GM19035 (cell line): ENCODE measurements around the gene C17orf50.
"Not testable (repeated sequence)": the region's sequence is repeated elsewhere in the genome, so short reads cannot be mapped to it uniquely, and the experiment has no call there.

Experiments used
- ATAC-seq: cut with Tn5 transposase; IDR thresholded peaks from one replicate; pipeline ENCODE4 v1.9.1; 2021; ENCODE audit not compliant: unreplicated experiment

Gene C17orf50

DNA sequence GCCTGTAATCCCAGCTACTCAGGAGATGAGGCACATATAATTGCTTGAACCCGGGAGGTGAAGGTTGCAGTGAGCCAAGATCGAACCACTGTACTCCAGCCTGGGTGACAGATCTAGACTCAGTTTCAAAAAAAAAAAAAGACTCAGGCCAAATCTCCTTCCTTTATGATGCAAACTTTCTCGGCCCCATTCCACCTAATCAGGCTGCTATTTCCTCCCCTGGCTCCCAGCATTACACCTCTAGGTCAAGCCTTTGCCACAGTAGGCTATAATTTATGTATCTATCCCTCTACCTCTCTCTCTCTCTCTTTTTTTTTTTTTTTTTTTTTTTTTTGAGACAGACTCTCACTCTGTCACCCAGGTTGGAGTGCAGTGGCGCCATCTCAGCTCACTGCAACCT, 9.1 kb upstream of the C17orf50 start:
- ATAC-seq, result not testable (repeated sequence)

DNA sequence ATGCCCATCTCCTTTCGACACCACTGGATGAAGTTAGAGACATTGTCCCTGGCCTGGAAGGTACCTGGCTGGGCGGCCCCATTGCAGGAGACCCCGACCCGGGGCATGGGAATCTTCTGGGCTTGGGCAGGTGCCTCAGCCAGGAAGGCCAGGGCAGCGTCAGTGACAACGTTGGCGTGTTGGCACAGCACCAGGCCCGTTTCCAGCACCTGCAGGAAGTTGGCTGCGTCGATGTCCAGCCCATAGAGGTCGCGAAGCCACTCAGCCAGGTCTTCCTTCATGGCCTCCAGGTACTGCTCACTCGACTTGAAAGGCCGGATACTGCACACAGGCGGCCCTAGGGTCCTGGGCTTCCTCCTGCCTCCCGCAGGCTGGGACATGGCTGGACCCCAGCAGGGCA, 8.2 kb upstream of the C17orf50 start:
- ATAC-seq, result no peak

DNA sequence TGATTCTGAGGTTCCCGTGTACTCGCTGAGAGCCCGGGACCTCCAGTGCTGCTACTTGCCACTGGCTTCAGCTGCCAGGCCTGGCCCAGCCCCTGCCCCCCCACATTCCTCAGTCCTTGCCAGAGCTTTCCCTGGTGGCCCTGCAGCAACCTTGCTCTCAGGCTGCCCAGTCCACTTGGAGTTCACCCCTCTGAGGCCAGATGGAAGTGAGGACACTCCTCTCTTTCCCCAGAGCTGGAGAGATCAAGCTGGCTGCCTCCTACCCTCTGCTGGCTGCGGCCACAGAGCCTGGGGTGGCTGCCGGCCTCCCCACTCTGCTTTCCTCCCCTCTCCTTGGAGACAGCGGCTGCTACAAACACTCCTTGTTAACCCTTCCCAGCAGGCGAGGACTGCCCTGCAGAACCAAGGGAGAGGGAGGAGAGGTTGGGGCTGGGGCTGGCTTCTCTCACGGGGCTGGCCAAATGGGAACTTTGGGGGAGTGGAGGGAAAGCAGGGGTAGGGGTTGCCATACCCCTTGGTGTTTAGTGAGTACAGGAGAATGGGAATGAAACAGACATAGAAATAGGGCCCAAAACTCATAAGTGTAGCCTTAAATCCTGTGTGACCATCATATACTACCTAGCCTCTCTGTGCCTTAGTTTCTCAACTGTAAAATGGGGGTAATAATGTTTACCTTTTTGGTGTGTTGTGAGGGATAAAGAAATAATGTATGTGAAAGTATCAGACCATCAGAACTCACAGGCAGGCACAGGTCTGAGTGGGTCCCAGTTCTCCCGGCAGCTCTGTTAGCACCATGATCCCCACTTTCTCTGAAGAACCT, 7.5 kb upstream of the C17orf50 start, which contains the start of gene GAS2L2:
GAS2L2 (minus strand) TSS at position 295 of the 820 bp plus-strand sequence. CDS start 389 bp downstream, outside the sequence.
- no peak for ATAC-seq

DNA sequence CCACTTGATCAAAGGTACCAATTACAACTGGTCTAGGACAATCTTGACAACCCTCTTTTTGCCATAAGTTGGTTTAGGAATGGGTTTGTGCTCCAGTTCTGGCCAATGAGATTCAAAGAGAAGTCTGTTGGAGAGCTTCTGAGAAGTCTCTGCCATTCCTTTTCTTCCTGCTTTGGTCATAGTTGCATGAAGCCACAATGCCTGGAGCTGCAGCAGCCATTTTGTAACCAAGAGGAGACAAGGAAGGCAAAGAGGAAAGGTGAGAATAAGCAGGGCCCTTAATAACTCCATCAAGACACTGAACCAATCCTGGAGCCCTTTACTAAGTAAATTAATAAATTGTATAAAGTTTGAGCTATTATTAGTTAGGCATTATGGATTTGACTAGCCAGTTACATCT, 3.4 kb upstream of the C17orf50 start:
- no peak for ATAC-seq

DNA sequence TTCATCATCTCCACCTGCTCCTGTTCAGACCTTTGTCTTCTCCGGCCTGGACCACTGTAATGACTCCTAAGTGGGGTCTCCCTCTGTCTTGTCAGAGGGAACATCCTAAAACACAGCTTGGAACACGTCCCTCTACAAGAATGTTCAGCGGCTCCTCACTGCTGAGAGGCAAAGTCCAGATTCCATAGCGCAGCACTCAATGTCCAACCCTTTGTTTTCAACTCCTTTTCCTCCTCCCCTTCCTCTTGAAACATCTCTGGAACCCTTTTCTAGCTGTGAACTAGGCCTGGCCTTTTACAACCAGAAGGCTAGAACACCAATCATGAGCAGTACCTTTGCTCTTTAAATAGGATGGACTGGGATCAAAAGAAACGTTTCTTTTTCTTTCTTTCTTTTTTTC, 914 bp downstream of the C17orf50 start:
- ATAC-seq, result no peak

DNA sequence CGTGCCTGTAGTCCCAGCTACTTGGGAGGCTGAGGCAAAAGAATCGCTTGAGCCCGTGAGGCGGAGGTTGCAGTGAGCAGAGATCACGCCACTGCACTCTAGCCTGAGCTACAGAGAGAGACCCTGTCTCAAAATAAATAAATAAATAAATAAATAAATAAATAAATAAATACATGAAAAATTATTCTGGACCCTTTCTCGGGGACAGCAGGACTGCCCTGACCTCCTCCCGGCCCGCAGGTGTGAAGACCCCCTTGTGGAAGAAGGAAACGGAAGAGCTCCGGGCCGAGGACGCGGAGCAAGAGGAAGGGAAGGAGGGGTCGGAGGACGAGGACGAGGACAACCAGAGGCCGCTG, 3.1 kb downstream of the C17orf50 start:
- no peak for ATAC-seq

DNA sequence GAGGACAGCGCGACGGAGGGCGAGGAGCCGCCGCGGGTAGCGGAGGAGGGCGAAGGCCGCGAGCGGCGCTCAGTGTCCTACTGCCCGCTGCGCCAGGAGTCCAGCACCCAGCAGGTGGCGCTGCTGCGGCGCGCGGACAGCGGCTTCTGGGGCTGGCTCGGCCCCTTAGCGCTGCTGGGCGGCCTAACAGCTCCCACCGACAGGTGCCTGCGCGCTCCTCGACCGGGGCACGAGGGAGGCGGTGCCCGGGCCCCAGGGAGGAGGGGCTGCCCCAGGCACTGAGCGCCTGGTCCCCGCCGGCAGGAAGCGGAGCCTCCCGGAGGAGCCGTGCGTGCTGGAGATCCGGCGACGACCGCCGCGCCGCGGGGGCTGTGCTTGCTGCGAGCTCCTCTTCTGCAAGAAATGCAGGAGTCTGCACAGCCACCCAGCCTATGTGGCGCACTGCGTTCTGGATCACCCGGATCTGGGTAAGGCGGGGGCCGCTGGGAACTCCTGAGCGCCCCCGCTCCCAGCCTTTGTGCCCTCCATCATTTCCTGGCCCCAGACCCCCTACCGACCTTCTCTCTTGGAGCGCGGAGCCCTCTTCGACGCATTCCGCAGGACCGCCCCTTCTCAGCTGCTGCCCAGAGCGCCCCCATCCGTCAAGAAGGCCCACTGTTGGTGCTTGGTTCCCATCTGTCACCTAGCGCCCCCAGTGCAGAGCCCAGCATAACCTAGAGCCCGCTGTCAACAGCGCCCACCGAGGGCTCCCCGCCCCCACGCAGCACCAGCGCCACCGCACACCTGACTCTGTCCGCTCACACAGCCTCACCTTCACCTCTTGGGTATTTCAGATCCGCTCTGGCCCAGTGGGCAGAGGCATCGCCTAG, 3.7 kb downstream of the C17orf50 start:
- peak; percentile 82 for ATAC-seq

DNA sequence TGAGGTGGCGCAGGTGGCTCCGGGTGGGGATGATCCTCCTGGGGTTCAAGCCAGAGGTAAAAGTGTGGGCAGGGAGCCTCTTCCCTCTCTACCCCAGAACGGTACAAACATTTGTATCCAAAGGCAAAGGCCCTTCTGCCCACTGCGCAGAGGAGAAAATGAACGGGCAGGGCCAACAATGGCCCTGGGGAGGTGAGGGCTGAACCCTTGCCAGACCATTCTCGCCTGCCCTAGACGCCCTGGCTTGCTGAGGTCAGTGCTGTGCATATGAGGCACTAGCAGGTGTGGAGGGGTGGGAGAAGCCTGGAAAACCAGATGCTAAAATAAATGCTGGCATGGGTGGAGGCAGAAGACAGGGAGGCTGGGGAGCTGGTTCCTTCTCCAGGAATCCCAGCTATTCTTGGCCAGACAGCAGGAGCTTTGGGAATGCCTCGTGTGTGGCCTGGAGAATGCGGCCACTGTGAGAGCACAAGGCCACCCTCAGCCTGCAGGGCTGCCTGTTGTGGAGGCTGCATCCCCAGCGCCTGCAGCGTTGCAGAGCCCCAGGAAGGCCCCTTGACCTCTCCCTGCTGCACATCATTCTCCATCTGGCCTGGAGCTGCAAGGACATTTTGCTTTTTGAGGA, 4.5 kb downstream of the C17orf50 start:
- no peak for ATAC-seq

DNA sequence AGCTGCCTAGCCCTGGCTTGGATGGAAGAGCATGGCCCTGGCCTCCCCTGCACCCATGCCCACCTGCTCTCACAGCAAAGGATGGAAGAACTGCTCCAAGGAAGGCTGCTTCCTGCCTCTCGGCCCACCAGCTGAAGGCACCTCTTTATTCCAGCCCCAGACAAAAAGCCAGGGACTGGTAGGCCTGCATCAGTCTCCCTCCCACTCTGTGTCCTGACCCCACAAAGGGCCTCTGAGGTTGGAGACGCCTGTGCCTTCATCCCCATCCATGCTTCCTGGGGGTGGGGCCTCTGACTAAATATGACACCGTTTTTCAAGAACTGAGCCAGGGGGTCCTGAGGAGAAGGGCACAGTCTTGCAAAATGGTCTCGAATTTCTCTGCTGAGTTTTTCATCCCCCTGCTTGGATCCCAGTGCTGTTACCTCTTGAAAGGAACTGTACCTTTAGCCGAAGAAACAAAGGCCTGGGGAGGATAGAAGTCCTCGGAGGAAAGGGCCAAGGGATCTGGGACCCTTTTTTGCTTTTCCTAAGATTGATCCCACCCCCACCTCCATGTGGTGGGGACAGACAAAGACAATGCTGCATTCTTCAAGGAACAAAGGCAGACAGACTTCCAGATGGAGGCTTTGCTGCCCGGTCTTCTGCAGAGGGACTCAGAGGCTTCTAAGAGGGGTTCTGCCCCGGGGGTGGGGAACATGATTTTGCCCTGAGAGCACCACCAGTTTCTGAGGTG, 5.2 kb downstream of the C17orf50 start:
- ATAC-seq, result no peak

DNA sequence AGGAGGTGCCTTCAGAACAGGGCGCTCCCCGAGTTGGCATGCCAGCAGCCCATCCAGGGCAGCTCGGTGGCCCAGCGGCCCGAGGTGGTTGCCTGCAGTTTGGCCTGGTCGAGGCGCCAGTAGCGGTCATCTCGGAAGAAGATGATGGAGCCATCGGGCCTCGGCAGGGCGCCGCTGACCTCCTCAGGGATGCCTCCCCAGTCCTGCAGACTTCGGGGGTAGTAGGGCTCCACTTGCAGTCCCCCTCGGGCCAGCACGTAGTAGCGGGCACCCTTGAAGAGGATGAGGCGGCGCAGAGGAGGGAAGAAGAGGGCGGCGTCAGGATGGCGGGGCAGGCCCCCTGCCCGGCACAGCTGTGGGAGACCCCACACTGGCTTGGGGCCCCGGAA, 5.8 kb downstream of the C17orf50 start:
- no peak for ATAC-seq

DNA sequence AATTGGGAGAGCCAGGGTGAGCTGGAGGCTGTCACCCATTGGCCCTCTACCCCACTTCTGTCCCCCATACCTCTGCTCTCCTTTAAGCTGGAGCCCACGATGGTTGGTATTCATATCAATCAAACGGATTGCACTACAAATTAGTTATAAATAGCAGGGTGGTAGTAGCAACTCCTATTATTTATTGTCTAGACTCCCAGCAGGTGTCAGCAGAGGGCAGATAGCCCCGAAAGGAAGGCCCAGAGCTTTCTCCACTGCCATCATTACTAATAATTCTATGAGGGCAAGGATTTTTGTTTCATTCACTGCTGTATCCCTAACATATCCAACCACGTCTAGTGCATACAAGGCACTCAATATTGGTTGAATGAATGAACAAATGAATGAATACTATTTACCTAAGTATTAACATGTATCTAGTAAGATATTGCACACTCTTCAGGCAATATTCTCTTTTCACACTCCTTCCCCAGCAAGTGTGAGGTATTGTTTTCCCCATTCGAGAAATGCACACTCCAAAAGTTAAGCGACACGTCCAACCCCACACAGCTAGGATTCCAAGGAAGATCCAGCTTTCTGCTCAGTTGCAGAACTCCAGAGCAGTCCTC, 6.3 kb downstream of the C17orf50 start:
- ATAC-seq, result no peak

DNA sequence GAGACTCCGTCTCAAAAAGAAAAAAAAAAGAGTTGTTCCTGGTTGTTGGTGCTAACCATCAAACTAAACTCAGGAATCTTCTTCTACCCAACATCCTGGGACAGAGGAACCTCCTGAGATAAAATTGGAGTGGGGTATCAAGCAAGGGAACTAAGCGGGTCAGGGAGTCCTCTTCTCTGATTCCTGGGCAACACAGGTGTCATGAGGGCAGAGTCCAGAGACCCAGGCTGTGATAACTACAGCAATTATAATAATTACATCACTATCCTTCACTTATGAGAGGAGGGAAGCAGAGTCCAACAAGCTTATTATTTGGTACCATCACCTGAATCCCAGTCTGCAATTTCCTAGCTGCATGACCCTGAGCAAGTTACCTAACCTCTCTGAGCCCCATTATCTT, 8.1 kb downstream of the C17orf50 start:
- ATAC-seq, result no peak

DNA sequence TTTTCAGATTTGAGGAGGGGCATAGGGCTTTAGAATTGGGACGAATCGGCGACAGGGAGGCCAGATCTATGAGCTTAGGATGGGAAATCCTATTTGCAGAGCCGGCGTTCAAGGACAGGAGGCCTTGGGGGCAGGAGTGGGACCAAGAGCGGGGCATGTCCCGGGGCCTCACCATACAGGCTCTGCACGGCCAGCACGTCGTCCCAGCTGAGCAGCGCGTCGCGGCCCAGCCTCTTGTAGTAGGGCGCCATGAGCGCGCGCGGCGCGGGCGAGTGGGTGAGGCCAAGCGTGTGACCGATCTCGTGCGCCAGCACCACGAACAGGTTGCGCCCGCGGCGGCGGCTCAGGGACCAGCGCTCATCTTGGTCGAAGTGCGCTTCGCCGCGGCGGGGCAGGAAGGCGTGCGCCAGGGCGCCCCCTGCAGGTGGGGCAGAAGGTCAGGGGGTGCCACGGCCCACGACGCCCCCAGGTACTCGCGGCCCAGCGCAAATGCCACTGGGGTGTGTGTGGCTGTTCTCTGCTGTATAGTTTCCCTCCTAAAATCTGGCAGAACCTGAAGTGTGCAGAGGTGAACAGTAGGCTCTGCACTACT, 9.3 kb downstream of the C17orf50 start:
- no peak for ATAC-seq

DNA sequence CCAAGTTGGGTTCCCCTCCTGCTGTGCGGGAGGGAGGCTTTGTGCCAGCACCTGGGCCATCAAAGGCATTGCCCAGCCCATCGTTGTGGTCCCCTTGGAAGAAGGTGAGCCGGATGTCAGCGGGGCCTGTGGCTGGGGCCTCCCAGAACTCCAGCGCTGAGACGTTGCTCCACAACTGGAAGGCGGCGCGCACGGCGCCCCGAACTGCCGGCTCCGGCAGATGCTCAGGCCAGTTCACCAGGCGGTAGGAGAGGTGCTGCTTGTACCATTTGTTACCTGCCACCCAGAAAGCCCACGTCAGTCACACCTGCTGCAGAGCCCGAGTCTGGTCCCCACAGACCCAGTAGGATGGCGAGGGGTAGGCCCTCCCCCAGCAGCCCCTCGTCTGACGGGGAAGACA, 12.4 kb downstream of the C17orf50 start:
- ATAC-seq, result no peak

DNA sequence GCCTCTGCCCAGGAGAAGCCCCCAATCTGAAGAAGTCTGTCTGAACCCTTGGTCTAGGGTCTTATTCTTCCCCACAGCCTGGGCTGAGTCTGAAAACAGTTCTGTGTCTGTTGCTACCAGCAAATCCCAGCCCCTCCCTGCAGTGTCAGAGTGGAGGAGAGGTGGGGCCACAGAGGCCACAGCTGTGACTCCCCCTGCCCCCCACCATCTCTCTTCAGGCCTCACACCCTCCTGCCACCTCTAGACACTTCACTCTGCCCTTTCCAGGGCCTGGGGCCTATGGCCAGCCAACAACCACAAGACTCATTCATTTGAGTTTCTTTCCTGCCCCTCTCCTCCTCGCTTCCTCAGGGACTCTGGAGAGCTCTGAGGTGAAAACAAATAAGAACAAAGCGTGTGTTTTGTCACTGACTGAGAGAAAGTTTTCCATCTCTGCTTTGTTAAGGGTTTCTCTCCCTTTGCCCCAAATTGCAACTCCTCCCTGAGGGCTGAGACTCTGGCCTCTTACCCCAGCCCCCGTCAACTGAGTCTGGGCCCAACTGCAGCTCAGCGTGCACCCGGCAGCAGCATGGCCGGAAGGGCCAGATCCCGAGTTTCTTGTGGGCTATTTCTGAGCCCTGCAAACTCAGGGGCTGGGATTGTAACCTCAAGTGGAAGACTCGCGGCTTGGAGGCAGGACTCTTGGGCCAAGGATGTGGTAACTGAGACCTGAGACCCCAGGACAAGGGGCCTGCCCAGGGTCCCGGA, 13.2 kb downstream of the C17orf50 start:
- no peak for ATAC-seq

DNA sequence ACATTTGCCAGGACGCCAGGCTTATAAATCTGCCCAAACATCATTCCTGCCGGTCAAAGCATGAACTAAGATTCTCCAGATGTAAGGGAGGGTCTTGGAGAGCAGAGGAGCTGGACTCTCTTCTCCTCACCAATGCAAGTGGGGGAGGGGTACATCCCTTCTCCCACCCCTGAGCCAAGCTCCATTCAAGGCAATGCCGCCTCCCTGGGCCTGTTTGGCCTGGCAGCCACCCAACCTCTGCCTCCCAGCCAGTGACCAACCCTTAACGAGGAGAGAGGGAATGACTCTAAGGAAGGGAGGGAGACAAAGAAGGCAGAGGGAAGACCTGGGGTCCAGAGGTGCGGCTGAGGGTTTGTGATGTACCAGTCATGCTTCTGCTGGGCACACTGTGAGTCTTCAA, 13.8 kb downstream of the C17orf50 start:
- no peak for ATAC-seq

DNA sequence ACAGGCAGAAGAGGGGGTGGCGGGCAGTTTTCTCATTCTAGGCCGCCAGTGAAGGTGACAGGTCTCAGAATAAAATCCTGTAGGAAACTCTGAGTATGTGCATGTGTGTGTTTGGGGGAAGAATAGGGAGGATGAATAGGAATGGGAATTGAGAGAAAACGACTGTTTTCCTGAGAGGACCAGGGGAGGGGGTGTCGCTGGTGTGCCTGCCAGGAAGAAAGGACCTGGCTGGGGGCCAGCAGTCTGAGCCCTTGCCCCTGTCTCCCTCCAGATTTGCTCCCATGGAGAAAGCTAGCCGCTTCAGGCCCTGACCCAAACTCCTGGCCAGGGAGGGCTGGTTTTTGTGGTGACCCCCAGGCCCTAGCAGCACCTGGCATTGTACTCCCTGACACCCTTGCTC, 14.4 kb downstream of the C17orf50 start:
- ATAC-seq, result no peak

DNA sequence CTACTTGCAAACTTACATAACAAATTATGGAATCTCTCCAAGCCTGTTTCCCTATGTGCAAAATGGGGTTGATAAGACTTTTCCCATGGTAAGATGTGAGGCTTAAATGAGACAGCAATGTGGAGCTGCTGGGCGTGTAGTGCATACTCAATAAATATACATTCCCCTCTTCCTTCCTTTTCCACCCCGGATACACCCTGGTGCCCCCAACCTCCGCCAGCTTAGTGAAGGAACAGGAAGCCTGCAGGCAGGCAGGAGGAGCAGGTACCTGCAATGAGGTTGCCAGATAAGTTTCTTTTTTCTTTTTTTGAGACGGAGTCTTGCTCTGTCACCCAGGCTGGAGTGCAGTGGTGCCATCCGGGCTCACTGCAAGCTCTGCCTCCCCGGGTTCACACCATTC, 14.9 kb downstream of the C17orf50 start:
- no peak for ATAC-seq

DNA sequence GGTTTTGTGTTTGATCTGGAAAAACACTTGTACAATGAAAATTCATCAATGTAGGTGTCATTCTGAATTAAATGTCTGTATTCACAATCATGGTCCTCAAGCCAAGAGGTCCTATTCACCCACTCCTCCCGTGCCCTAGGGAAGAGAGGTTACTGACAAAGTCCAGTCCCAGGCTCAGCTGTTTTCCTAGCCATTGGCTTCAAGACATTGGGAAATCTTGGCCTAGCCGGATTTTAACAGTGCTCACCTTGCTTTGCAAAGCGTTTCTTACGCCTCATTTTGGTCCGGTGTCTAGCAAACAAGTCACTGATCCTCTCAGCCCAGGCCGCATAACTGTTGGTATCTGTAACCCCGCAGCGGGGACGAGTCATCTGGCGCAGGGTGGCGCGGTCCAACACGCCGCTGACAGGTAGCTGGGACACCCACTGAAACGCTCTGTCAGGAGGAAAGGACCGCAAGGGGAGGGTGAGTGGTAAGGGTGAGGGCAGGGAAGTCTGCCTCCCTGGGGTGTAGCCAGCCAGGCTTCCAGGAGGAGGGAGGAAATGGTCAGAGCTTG, 18.0 kb downstream of the C17orf50 start:
- no peak for ATAC-seq
